KMS-11 (cell line): ENCODE results near the gene PCK2.

Experiments used
- H2AFZ ChIP-seq: fragments of 200-600 bp; sonication (generic); 2 replicates; pipeline ENCODE4 v1.6.1; 2016; ENCODE audit warnings: antibody characterized with exemption, mixed run types, low read depth
- H3K27ac ChIP-seq: fragments of 200-600 bp; sonication (generic); 2 replicates; pipeline ENCODE4 v1.6.1; 2016; ENCODE audit warnings: mild to moderate bottlenecking, mixed run types
- H3K27me3 ChIP-seq: fragments of 200-600 bp; sonication (generic); 2 replicates; pipeline ENCODE4 v1.6.1; 2017; ENCODE audit warnings: mild to moderate bottlenecking, low read depth, mixed run types, moderate library complexity; ENCODE audit not compliant: insufficient read depth
- H3K36me3 ChIP-seq: fragments of 200-600 bp; sonication (generic); 2 replicates; pipeline ENCODE4 v1.6.1; 2017; ENCODE audit warnings: mild to moderate bottlenecking, mixed run types; ENCODE audit not compliant: insufficient read depth
- H3K4me1 ChIP-seq: fragments of 200-600 bp; sonication (generic); 2 replicates; pipeline ENCODE4 v1.6.1; 2016; ENCODE audit warnings: mild to moderate bottlenecking, low read depth, mixed run types; ENCODE audit not compliant: poor library complexity, severe bottlenecking
- H3K4me2 ChIP-seq: fragments of 200-600 bp; sonication (generic); 2 replicates; pipeline ENCODE4 v1.7.0; 2016; ENCODE audit warnings: mild to moderate bottlenecking, mixed run types
- H3K4me3 ChIP-seq: fragments of 200-600 bp; sonication (generic); IDR thresholded peaks from 2 replicates; pipeline ENCODE4 v1.6.1; 2017; ENCODE audit warnings: low read depth, low read length, mixed read lengths; ENCODE audit not compliant: insufficient read depth
- H3K79me2 ChIP-seq: fragments of 200-600 bp; sonication (generic); 2 replicates; pipeline ENCODE4 v1.6.1; 2016; ENCODE audit warnings: low read depth, mixed run types; ENCODE audit not compliant: insufficient read depth
- H3K9ac ChIP-seq: fragments of 200-600 bp; sonication (generic); 2 replicates; pipeline ENCODE4 v1.6.1; 2016; ENCODE audit warnings: mild to moderate bottlenecking, mixed run types
- H4K20me1 ChIP-seq: fragments of 200-600 bp; sonication (generic); 2 replicates; pipeline ENCODE4 v1.6.1; 2016; ENCODE audit warnings: mild to moderate bottlenecking, mixed run types; ENCODE audit not compliant: insufficient read depth
- CTCF ChIP-seq: fragments of 200-600 bp; sonication (generic); conservative IDR thresholded peaks from 2 replicates; pipeline ENCODE4 v1.6.1; 2017; ENCODE audit warnings: low read depth, mild to moderate bottlenecking, antibody characterized with exemption, low read length, moderate library complexity, mixed read lengths

Gene PCK2

GRCh38 chr14:24086193-24086955, 7.7 kb upstream of the PCK2 start:
- Histone ChIP-seq H3K4me1 (peaks cover 10% of the 10 kb centered on the region), H4K20me1 (no peaks in the 10 kb centered on the region), H3K4me2 (no peak overlapping the region), H3K27ac (no peak overlapping the region), H3K9ac (no peak overlapping the region), H3K36me3 (no peaks in the 10 kb centered on the region), H2AFZ (no peak overlapping the region), H3K79me2 (no peaks in the 10 kb centered on the region), H3K4me3 (no peak overlapping the region), H3K27me3 (no peaks in the 10 kb centered on the region; the same call in 1 of the 2 replicates)
- no peak for TF ChIP-seq CTCF

DNA sequence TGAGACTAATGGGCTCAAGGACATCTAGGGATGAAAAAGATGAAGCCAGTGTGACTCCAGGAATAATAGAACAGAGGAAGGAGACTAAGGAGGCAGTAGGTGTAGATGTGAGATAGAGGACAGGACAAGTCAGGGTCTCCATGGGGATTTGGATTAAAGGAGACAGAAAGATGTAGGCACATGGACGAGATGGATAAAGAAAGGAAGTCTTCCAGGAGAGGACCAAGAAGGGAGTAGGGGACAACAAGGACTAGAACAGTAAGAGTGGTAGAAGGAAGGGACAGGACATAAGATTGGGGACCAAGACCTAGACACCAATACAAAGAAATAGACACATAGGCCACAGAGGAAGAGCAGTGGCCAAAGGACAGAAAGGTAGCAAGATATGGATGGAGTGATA, 7.1 kb upstream of the PCK2 start:
- Histone ChIP-seq H3K36me3 (no peaks in the 10 kb centered on the region), H3K27me3 (no peaks in the 10 kb centered on the region; the same call in 1 of the 2 replicates), H3K4me2 (no peak overlapping the region), H3K4me3 (no peak overlapping the region), H3K4me1 (peaks cover 10% of the 10 kb centered on the region), H2AFZ (no peak overlapping the region), H3K79me2 (no peaks in the 10 kb centered on the region), H4K20me1 (no peaks in the 10 kb centered on the region), H3K27ac (no peak overlapping the region), H3K9ac (no peak overlapping the region)
- TF ChIP-seq CTCF: no peak

GRCh38 chr14:24088095-24088494, 6.0 kb upstream of the PCK2 start:
- Histone ChIP-seq H2AFZ (no peak overlapping the region), H3K27me3 (no peaks in the 10 kb centered on the region; the same call in 1 of the 2 replicates), H3K36me3 (no peaks in the 10 kb centered on the region), H3K79me2 (no peaks in the 10 kb centered on the region), H3K4me3 (no peak overlapping the region), H3K27ac (no peak overlapping the region), H3K4me2 (no peak overlapping the region), H4K20me1 (no peaks in the 10 kb centered on the region), H3K4me1 (peaks cover 10% of the 10 kb centered on the region), H3K9ac (no peak overlapping the region)
- no peak for TF ChIP-seq CTCF

DNA sequence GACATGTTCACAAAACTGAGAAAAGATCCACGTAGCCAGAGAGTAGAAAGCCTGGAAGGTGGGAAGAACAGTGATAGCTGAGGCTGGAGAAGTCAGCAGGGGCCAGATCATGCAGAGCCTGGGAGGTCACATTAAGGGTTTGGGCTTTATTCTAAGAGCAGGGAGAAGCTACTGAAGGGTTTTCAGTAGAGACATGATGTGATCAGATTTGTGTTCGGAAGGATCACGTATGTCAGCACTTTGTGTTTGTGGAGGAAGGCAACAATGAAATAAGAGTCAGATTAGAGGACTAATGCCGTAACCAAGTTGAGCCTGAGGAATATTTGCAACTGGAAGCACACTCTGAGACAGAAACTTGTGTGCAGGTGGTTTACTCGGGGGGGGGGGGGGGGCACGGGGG, 4.2 kb upstream of the PCK2 start:
- Histone ChIP-seq H3K27ac (no peak overlapping the region), H3K27me3 (no peaks in the 10 kb centered on the region), H3K4me3 (no peak overlapping the region), H3K79me2 (peaks cover 4% of the 10 kb centered on the region; the same call in 1 of the 2 replicates), H2AFZ (no peak overlapping the region), H3K9ac (no peak overlapping the region), H3K36me3 (no peaks in the 10 kb centered on the region), H3K4me2 (no peak overlapping the region), H4K20me1 (no peaks in the 10 kb centered on the region), H3K4me1 (peaks cover 16% of the 10 kb centered on the region)
- TF ChIP-seq CTCF: no peak
